Osteocyte (in vitro differentiated cells): ENCODE measurements around the gene NRXN3. TPM values are rescaled to one million over a fixed set of nuclear protein-coding genes. Genes with fewer than 3 reads are reported as not detected.

Experiments used
- DNase-seq: peaks from one replicate; pipeline ENCODE4 v3.0.0; 2021; ENCODE audit warnings: mixed read lengths; ENCODE audit not compliant: unreplicated experiment; ENCODE audit errors: extremely low spot score
- H3K27ac Mint-ChIP-seq: one replicate; pipeline ENCODE4 v1.8.0; 2021; ENCODE audit warnings: mild to moderate bottlenecking, mixed read lengths; ENCODE audit not compliant: unreplicated experiment
- H3K27me3 Mint-ChIP-seq: one replicate; pipeline ENCODE4 v1.8.0; 2021; ENCODE audit warnings: mixed read lengths; ENCODE audit not compliant: unreplicated experiment
- H3K36me3 Mint-ChIP-seq: one replicate; pipeline ENCODE4 v1.8.0; 2021; ENCODE audit warnings: mixed read lengths; ENCODE audit not compliant: unreplicated experiment
- H3K4me1 Mint-ChIP-seq: one replicate; pipeline ENCODE4 v1.8.0; 2021; ENCODE audit warnings: mixed read lengths; ENCODE audit not compliant: unreplicated experiment
- H3K4me3 Mint-ChIP-seq: one replicate; pipeline ENCODE4 v1.8.0; 2021; ENCODE audit warnings: mild to moderate bottlenecking, moderate library complexity, mixed read lengths; ENCODE audit not compliant: unreplicated experiment
- H3K9me3 Mint-ChIP-seq: one replicate; pipeline ENCODE4 v1.8.0; 2021; ENCODE audit warnings: mixed read lengths; ENCODE audit not compliant: unreplicated experiment
- CTCF ChIP-seq: fragments of 200-600 bp; sonication (generic); IDR thresholded peaks from 2 replicates; pipeline ENCODE4 v1.5.0; 2021; ENCODE audit warnings: antibody characterized with exemption, mild to moderate bottlenecking, moderate library complexity
- total RNA-seq: library from RNA; stranded (reverse); gene quantifications from 2 replicates; pipeline ENCODE4 v1.2.1, GENCODE V29; 2021

Gene NRXN3
- total RNA-seq, 1 donor from 2014 or later: 26.5 TPM

- Mint-ChIP-seq H3K27ac (no peak overlapping the region), H3K27me3 (no peaks in the 10 kb centered on the region), H3K9me3 (no peaks in the 10 kb centered on the region), H3K4me1 (no peaks in the 10 kb centered on the region), H3K36me3 (no peaks in the 10 kb centered on the region), H3K4me3 (no peak overlapping the region)
- no peak for DNase-seq
- TF ChIP-seq CTCF: no peak
These were observed 1531.2 kb downstream of the NRXN3 start for GRCh38 chr14:79701371-79701770.

GRCh38 chr14:79702197-79702596, 1532.0 kb downstream of the NRXN3 start:
- Mint-ChIP-seq H3K4me1 (no peaks in the 10 kb centered on the region), H3K36me3 (no peaks in the 10 kb centered on the region), H3K27me3 (no peaks in the 10 kb centered on the region), H3K27ac (no peak overlapping the region), H3K9me3 (no peaks in the 10 kb centered on the region), H3K4me3 (no peak overlapping the region)
- no peak for TF ChIP-seq CTCF
- no peak for DNase-seq

- Mint-ChIP-seq H3K27ac (no peak overlapping the region), H3K9me3 (no peaks in the 10 kb centered on the region), H3K27me3 (no peaks in the 10 kb centered on the region), H3K4me1 (no peaks in the 10 kb centered on the region), H3K4me3 (no peak overlapping the region), H3K36me3 (no peaks in the 10 kb centered on the region)
- DNase-seq: no peak
- no peak for TF ChIP-seq CTCF
These were observed 1533.0 kb downstream of the NRXN3 start for GRCh38 chr14:79703209-79703608.

- Mint-ChIP-seq H3K9me3 (no peaks in the 10 kb centered on the region), H3K27ac (no peak overlapping the region), H3K4me1 (peaks cover 2% of the 10 kb centered on the region), H3K27me3 (no peaks in the 10 kb centered on the region), H3K36me3 (no peaks in the 10 kb centered on the region), H3K4me3 (no peak overlapping the region)
- DNase-seq: no peak
- no peak for TF ChIP-seq CTCF
These were observed 1534.1 kb downstream of the NRXN3 start for GRCh38 chr14:79704041-79704807.

GRCh38 chr14:79705126-79705894, 1535.1 kb downstream of the NRXN3 start:
- Mint-ChIP-seq H3K27ac (no peak overlapping the region), H3K4me1 (peaks cover 3% of the 10 kb centered on the region), H3K4me3 (no peak overlapping the region), H3K9me3 (no peaks in the 10 kb centered on the region), H3K27me3 (no peaks in the 10 kb centered on the region), H3K36me3 (no peaks in the 10 kb centered on the region)
- no peak for DNase-seq
- TF ChIP-seq CTCF: no peak
